ENCODE results near the gene UGDH. TPM values are rescaled to one million over a fixed set of nuclear protein-coding genes. Genes with fewer than 3 reads are reported as not detected.

UGDH gene
- total and polyA plus RNA-seq, 2 of the 8 experiments (the other 6 are each of a cell fraction or from before 2014, with no cell fraction given), result 32.0 to 128 TPM

DNA sequence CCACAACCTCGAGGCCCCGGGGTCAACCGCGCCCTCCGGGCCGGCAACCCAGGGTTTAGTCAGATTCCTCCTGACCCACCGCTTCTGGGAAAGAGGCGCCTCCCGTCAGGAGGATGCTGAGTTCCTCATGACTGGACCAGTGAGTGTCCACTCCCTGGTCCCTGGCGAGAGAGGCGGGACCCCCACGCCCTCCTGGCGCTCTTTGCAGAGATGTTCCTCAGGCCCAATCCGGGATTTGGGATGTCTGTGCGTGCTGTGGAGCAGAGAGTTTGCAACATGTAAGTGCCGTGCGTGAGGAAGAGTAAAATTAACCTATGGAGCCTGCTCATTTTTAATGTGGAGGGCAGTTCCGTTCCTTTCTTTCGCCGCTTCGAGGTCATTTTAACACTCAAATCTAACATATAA, 824 bp upstream of the UGDH start:
- H4K5ac ChIP-seq (ENCODE audit: insufficient read length, low read depth, low read length), result peak overlapping the region; percentile 64
- H3K4ac ChIP-seq (replicated peaks; ENCODE audit: insufficient read length, low read depth, low read length), result peak overlapping the region; percentile 45
- no peaks in the 10 kb centered on the region for H3K79me1 ChIP-seq (ENCODE audit: low read depth, low read length)
- H4K20me1 ChIP-seq (replicated peaks in 1 of 2; ENCODE audit: control insufficient read depth in 1 of 2, insufficient read depth in 2 of 2, low read length in 2 of 2), result peaks cover 0 to 2% of the 10 kb centered on the region in 2 experiments
- FAIRE-seq (no peak), DNase-seq (ENCODE audit: low read depth in 1 of 2, low spot score in 2 of 2) (no peak)
- H3K79me2 ChIP-seq (ENCODE audit: control insufficient read depth in 1 of 2, insufficient read depth in 2 of 2, low read length in 2 of 2), result peaks cover 13 to 55% of the 10 kb centered on the region in 2 experiments
- H3K4me2 ChIP-seq (ENCODE audit: insufficient read depth in 1 of 2, low read depth in 2 of 2, low read length in 2 of 2), result peak overlapping the region; percentile 75 to 91
- H3K4me3 ChIP-seq (ENCODE audit: extremely low read depth in 1 of 4, insufficient read depth in 2 of 4, low read depth in 3 of 4, low read length in 4 of 4), result peak overlapping the region; percentile 90 to 98 (median 95)
- H3K4me1 ChIP-seq (replicated peaks in 1 of 4; ENCODE audit: control insufficient read depth in 3 of 4, insufficient read depth in 4 of 4, low read length in 3 of 4), result peaks cover 0 to 4% (median 1%) of the 10 kb centered on the region in 4 experiments; a peak in 3 of 7 replicates
- POLR2A ChIA-PET (ENCODE audit: partially characterized antibody), result interaction anchor here (0.9 to 3.3 kb wide), 9 partner anchors 8 to 170 kb away, joined by 3 to 31 read pairs (median 6); partner anchors contain the start of genes LIAS, RPL9, SMIM14 and UBE2K
- WGBS, 2 experiments (ENCODE audit: extremely low coverage in 1 of 2, insufficient coverage in 1 of 2, insufficient read length in 1 of 2, insufficient replicate concordance in 2 of 2, low coverage in 1 of 2, low lambda C conversion rate in 2 of 2, missing lambda C conversion rate in 1 of 2), result 2% methylated on average over 21 of the region's 21 CpGs; no CpG with 5 or more reads in 1 of the 2 experiments
- H3K23ac ChIP-seq (ENCODE audit: insufficient read length), result no peak overlapping the region
- peak overlapping the region; percentile 93 for H3K27ac ChIP-seq (ENCODE audit: low read depth, low read length)
- peak overlapping the region; percentile 99 for H2BK5ac ChIP-seq (ENCODE audit: low read depth, low read length)
- no peak overlapping the region for H2BK120ac ChIP-seq (replicated peaks; ENCODE audit: low read depth, low read length)
- H3K36me3 ChIP-seq (ENCODE audit: control insufficient read depth in 2 of 4, insufficient read depth in 4 of 4, low read length in 3 of 4), result peaks cover 0 to 32% (median 15%) of the 10 kb centered on the region in 4 experiments; a peak in 4 of 8 replicates
- H3K23me2 ChIP-seq (ENCODE audit: low read depth, low read length), result 0 out of 2 replicates have a peak, but pooled peaks cover 4% of the 10 kb centered on the region
- CTCF ChIA-PET (ENCODE audit: partially characterized antibody), result no interaction called here
- no peak overlapping the region for H3K56ac ChIP-seq (replicated peaks; ENCODE audit: insufficient read length, low read depth, low read length)
- no peaks in the 10 kb centered on the region for H3K27me3 ChIP-seq (replicated peaks in 1 of 4; ENCODE audit: control insufficient read depth in 3 of 4, extremely low read depth in 1 of 4, insufficient read depth in 3 of 4, low read length in 3 of 4)
- TF ChIP-seq TAF1 (IDR thresholded peaks at IDR 0.05; ENCODE audit: low read depth, low read length) (0 out of 2 replicates have a peak, but pooled peaks have one; percentile 2), CBX8 (IDR thresholded peaks at IDR 0.05; ENCODE audit: borderline replicate concordance, low read depth, low read length) (no peak), HDAC2 (IDR thresholded peaks at IDR 0.05; ENCODE audit: borderline replicate concordance in 1 of 2, low read depth in 2 of 2, low read length in 2 of 2) (0 out of 4 replicates have a peak, but pooled peaks of 1 of the 2 experiments have one; percentile 12), SAP30 (IDR thresholded peaks at IDR 0.05; ENCODE audit: insufficient read depth, insufficient replicate concordance, low read length) (peak; percentile 20), TEAD4 (IDR thresholded peaks at IDR 0.05; ENCODE audit: low read depth, low read length) (no peak)
- no peak overlapping the region for H2AK5ac ChIP-seq (ENCODE audit: low read depth, low read length)
- H2BK15ac ChIP-seq (ENCODE audit: low read length), result no peak overlapping the region
- H2AFZ ChIP-seq (ENCODE audit: low read length), result peak overlapping the region; percentile 82
- peak overlapping the region; percentile 85 to 90 (median 88) for H3K9ac ChIP-seq (replicated peaks in 1 of 4; ENCODE audit: extremely low read depth in 1 of 4, low read depth in 3 of 4, low read length in 3 of 4)
- H4K8ac ChIP-seq (ENCODE audit: extremely low read depth, insufficient read depth, low read length), result peak overlapping the region; percentile 94
- no peak overlapping the region for H3K14ac ChIP-seq (ENCODE audit: insufficient read length)
- no peak overlapping the region; the same call in 1 of the 2 replicates for H2BK12ac ChIP-seq (ENCODE audit: low read depth, low read length)
- peak overlapping the region; percentile 80; the same call in 1 of the 2 replicates for H3K18ac ChIP-seq (ENCODE audit: extremely low read depth, low read length)
- no peak overlapping the region for H2BK20ac ChIP-seq (ENCODE audit: low read length)
- H4K91ac ChIP-seq (replicated peaks; ENCODE audit: insufficient read length, low read length), result no peak overlapping the region
- H3K9me3 ChIP-seq (ENCODE audit: insufficient read depth in 2 of 2, low read depth in 1 of 2, low read length in 1 of 2), result peaks cover 22 to 25% of the 10 kb centered on the region in 2 experiments

Data from H1 (cell line).